Fibroblast of mammary gland (primary cell): ENCODE measurements around the gene LAMTOR1.

Experiments used
- DNase-seq: peaks from one replicate; pipeline ENCODE4 v3.0.0-alpha.2; 2010; ENCODE audit warnings: low read depth
- H3K4me3 ChIP-seq: 2 replicates; pipeline ENCODE4 v1.5.1; 2011; ENCODE audit warnings: low read depth, mild to moderate bottlenecking, low read length, moderate library complexity; ENCODE audit not compliant: control insufficient read depth
- CTCF ChIP-seq: conservative IDR thresholded peaks from 2 replicates; pipeline ENCODE4 v1.5.1; 2011; ENCODE audit warnings: low read depth, low read length, inconsistent platforms; ENCODE audit not compliant: control insufficient read depth, insufficient read depth

LAMTOR1 gene

GRCh38 chr11:72111300-72112142, 8.4 kb upstream of the LAMTOR1 start:
- TF ChIP-seq CTCF: no peak
- no peak for DNase-seq
- H3K4me3 ChIP-seq: peak overlapping the region; percentile 73

GRCh38 chr11:72105888-72106287, 2.8 kb upstream of the LAMTOR1 start, which contains the start of gene TOMT:
TSS of gene TOMT (plus strand) at chr11:72105924. CDS start at chr11:72105952, 28 bp downstream.
- DNase-seq: no peak
- TF ChIP-seq CTCF: no peak
- no peak within 1 kb of the TSS for H3K4me3 ChIP-seq

- TF ChIP-seq CTCF: no peak
- peak overlapping the region; percentile 30 for H3K4me3 ChIP-seq
- no peak for DNase-seq
These were observed 664 bp upstream of the LAMTOR1 start for GRCh38 chr11:72103754-72104167.

GRCh38 chr11:72102631-72102945, 509 bp downstream of the LAMTOR1 start:
- DNase-seq: no peak
- H3K4me3 ChIP-seq: peak overlapping the region; percentile 99
- no peak for TF ChIP-seq CTCF

- no peak for TF ChIP-seq CTCF
These were observed 935 bp downstream of the LAMTOR1 start for GRCh38 chr11:72102162-72102561.

GRCh38 chr11:72100462-72100861, 2.6 kb downstream of the LAMTOR1 start:
- no peak overlapping the region for H3K4me3 ChIP-seq
- DNase-seq: peak; percentile 45
- no peak for TF ChIP-seq CTCF

More at GRCh38 chr11:72102162-72102561, 935 bp downstream of the LAMTOR1 start:
- peak overlapping the region; percentile 99 for H3K4me3 ChIP-seq
- DNase-seq: no peak
